Gastroesophageal sphincter (tissue), 3 donors: Measurements from ENCODE around the gene MKLN1.

Experiments used
- CTCF ChIP-seq, 4 experiments: fragments of 200-600 bp in 2 of 4; fragments of 450-650 bp in 2 of 4; sonication (generic) in 1 of 4; IDR thresholded peaks; one replicate each; pipeline ENCODE4 v1.5.1; 2017 to 2019; ENCODE audit warnings: antibody characterized with exemption in 4 of 4, mild to moderate bottlenecking in 2 of 4, moderate library complexity in 2 of 4
- POLR2A ChIP-seq, 2 donors: fragments of 450-650 bp; IDR thresholded peaks; one replicate each; pipeline ENCODE4 v1.6.1; 2017; ENCODE audit warnings: antibody characterized with exemption in 2 of 2, mild to moderate bottlenecking in 2 of 2, moderate library complexity in 1 of 2

- no peak for TF ChIP-seq CTCF (IDR thresholded peaks at IDR 0.05)
- TF ChIP-seq POLR2A (IDR thresholded peaks at IDR 0.05), result no peak
Observed at GRCh38 chr7:131456338-131456737, 128.7 kb downstream of the MKLN1 start.
